Ovary (tissue), 9 donors: ENCODE measurements around the gene SEC24D. TPM values are rescaled to one million over a fixed set of nuclear protein-coding genes. Genes with fewer than 3 reads are reported as not detected.

Experiments used
- DNase-seq, 5 donors: peaks; one replicate each; pipeline ENCODE4 v3.0.0-alpha.2; 2019 to 2020
- H3K27ac ChIP-seq, 2 donors: fragments of 200-600 bp; one replicate each; pipeline versions ENCODE4 v1.5.1 to v1.8.0; 2019 to 2022
- H3K27me3 ChIP-seq: fragments of 200-600 bp; one replicate; pipeline ENCODE4 v1.8.0; 2022
- H3K36me3 ChIP-seq: fragments of 200-600 bp; sonication (generic); one replicate; pipeline ENCODE4 v1.5.1; 2019
- H3K4me1 ChIP-seq: one replicate; pipeline ENCODE4 v1.8.1; 2013; ENCODE audit warnings: mild to moderate bottlenecking, moderate library complexity; ENCODE audit not compliant: insufficient read depth
- H3K4me3 ChIP-seq: fragments of 200-600 bp; sonication (generic); one replicate; pipeline ENCODE4 v1.5.1; 2017
- H3K9me3 ChIP-seq, 2 donors: fragments of 200-600 bp in 1 of 2; sonication (generic) in 1 of 2; one replicate each; pipeline versions ENCODE4 v1.5.1 to v1.8.1; 2013 to 2019; ENCODE audit warnings: mild to moderate bottlenecking in 1 of 2, moderate library complexity in 1 of 2
- EP300 ChIP-seq: sonication (generic); formaldehyde crosslinking; IDR thresholded peaks from one replicate; pipeline ENCODE4 v1.6.1; 2017; ENCODE audit warnings: antibody characterized with exemption
- POLR2A ChIP-seq: fragments of 450-650 bp; IDR thresholded peaks from one replicate; pipeline ENCODE4 v1.6.1; 2017; ENCODE audit warnings: antibody characterized with exemption, mild to moderate bottlenecking, moderate library complexity
- whole genome bisulfite sequencing, 3 donors: extraction: QIAGEN DNeasy Blood & Tissue Kit in 1 of 3; methylation state at CpG; one replicate each; pipeline versions ENCODE4 v1.1.5 to v1.1.7; 2013 to 2017; 5-methylcytosine and 5-hydroxymethylcytosine counted together
- intact Hi-C, 4 donors: fragments of 100-400 bp; cut with DNase I; formaldehyde crosslinking; loops; one replicate each; pipeline versions ENCODE4 v1.11.0 to v1.15.1; 2022 to 2023
- polyA plus RNA-seq, 2 donors: library from polyadenylated mRNA; stranded (reverse); fragments of 200-250 nt in 1 of 2; fragments of 350-450 nt in 1 of 2; fragmentation: Illumina TruSeq in 1 of 2; extraction: RNeasy Lipid Tissue Mini Kit (QIAGEN cat#74804) in 1 of 2; gene quantifications; one replicate each; pipeline ENCODE4 v1.2.3, GENCODE V29; 2013 to 2014
- total RNA-seq, 7 donors: library from RNA; depleted of rRNA in 2 of 7; stranded (reverse); fragments of >200 nt in 2 of 7; fragmentation: NEBNext Ultra II Directional in 3 of 7; extraction: Animal tissue kit (Norgen Biotek cat#: 25700) in 3 of 7; gene quantifications; one replicate each; pipeline versions ENCODE4 v1.1.0 to v1.2.4, GENCODE V29; 2016 to 2023
- TF ChIP-seq, protein P1 (sequence below), 3 donors: fragments of 450-650 bp in 2 of 3; fragments of 200-600 bp in 1 of 3; IDR thresholded peaks; one replicate each; pipeline versions ENCODE4 v1.5.1 to v1.8.0; 2016 to 2022; ENCODE audit warnings: antibody characterized with exemption in 3 of 3, mild to moderate bottlenecking in 1 of 3
- donor health status: DM: no; HTN: no; CAD: no; lungs with moderate emphysema.
- donor health status: DM: no; HTN: no; CAD: no.
- donor health status: Bipolar disorder and iron deficiency.
- donor health status: DM: yes; HTN: yes; CAD: no.
- donor health status: DM: no; HTN: no; CAD: no.
- donor health status: DM: yes; HTN: yes; CAD: no.

Gene SEC24D
- total and polyA plus RNA-seq, 9 donors: 15.4 to 53.0 (median 39.0) TPM

DNA sequence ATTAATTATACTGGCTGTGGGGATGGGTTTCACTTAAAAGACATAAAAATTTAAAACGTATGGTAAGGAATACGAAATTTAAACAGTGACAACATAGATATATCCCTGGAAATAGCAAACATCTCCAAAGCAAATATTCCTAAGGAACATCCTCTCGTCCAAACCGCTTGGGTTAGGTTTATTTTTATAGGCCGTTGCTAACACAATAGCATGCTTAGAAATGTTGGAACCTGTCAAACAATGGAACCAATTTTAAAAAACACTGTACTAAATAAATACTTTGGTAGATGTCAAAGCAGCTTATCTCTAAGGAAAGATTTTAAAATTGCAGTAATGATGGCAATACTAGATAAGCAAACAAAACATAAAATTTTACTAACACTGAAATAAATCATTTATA, 45.4 kb downstream of the SEC24D start:
- no peaks in the 10 kb centered on the region for H3K27me3 ChIP-seq
- DNase-seq: no peak
- no peaks in the 10 kb centered on the region for H3K9me3 ChIP-seq
- no peaks in the 10 kb centered on the region for H3K36me3 ChIP-seq
- intact Hi-C loops: no loop called here
- no peak overlapping the region for H3K27ac ChIP-seq
- 72 to 76% (median 73%) methylated on average over 5 of the region's 5 CpGs for WGBS, 3 donors
- TF ChIP-seq, protein P1, sequence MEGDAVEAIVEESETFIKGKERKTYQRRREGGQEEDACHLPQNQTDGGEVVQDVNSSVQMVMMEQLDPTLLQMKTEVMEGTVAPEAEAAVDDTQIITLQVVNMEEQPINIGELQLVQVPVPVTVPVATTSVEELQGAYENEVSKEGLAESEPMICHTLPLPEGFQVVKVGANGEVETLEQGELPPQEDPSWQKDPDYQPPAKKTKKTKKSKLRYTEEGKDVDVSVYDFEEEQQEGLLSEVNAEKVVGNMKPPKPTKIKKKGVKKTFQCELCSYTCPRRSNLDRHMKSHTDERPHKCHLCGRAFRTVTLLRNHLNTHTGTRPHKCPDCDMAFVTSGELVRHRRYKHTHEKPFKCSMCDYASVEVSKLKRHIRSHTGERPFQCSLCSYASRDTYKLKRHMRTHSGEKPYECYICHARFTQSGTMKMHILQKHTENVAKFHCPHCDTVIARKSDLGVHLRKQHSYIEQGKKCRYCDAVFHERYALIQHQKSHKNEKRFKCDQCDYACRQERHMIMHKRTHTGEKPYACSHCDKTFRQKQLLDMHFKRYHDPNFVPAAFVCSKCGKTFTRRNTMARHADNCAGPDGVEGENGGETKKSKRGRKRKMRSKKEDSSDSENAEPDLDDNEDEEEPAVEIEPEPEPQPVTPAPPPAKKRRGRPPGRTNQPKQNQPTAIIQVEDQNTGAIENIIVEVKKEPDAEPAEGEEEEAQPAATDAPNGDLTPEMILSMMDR (IDR thresholded peaks at IDR 0.05): no peak
- no peak for TF ChIP-seq POLR2A
- TF ChIP-seq EP300: no peak
- no peak overlapping the region for H3K4me3 ChIP-seq
- H3K4me1 ChIP-seq: peaks cover 2% of the 10 kb centered on the region

DNA sequence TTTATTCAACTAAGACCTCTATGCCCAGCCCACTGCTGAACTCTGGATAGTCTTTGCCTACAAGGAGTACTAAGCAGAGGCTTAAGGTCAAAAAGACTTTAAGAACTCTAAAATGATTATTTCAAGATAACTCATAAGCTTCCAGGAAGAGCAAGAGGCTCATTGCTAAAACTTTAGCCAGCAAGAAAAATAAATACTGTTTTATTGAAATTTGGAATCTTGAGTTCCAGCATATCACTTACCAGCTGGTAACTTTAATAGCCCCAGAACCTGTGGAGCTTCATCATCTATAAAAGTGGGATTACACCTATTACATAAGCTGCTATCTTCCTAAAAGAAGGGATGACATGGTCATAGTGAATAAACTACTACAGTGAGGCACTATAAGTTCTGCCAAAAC, 47.0 kb downstream of the SEC24D start:
- no peak for TF ChIP-seq EP300
- TF ChIP-seq, protein P1 (IDR thresholded peaks at IDR 0.05): no peak
- TF ChIP-seq POLR2A: no peak
- Histone ChIP-seq H3K27ac (no peak overlapping the region), H3K4me1 (peaks cover 2% of the 10 kb centered on the region), H3K27me3 (no peaks in the 10 kb centered on the region), H3K9me3 (no peaks in the 10 kb centered on the region), H3K36me3 (no peaks in the 10 kb centered on the region), H3K4me3 (no peak overlapping the region)
- intact Hi-C loops: no loop called here
- DNase-seq: no peak

DNA sequence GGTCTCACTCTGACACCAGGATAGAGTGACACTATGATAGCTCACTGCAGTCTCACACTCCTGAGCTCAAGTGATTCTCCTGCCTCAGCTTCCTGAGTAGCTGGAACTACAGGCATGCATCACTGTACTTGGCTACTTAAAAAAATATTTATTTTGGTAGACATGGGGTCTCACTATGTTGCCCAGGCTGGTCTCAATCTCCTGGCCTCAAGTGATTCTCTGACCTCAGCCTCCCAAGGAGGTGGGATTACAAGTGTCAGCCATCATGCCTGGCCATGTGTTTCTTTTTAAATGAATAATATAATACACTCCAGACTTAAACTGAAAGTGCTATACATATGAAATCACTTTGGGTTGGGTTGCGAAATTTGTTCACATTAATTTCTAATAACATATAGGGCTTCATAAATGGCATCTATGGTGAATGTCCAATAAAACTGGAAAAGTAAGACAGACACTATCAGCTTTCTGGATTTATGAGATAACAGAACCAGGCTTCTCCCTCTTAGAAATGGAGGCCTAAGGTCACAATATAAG, 48.0 kb downstream of the SEC24D start:
- Histone ChIP-seq H3K4me3 (no peak overlapping the region), H3K36me3 (no peaks in the 10 kb centered on the region), H3K4me1 (peaks cover 2% of the 10 kb centered on the region), H3K27me3 (no peaks in the 10 kb centered on the region), H3K9me3 (no peaks in the 10 kb centered on the region), H3K27ac (no peak overlapping the region)
- DNase-seq: no peak
- intact Hi-C loops: no loop called here
- 98 to 100% (median 100%) methylated on average over 1 of the region's 1 CpG for WGBS, 3 donors
- TF ChIP-seq POLR2A (no peak), EP300 (no peak)
- TF ChIP-seq, protein P1 (IDR thresholded peaks at IDR 0.05): no peak

DNA sequence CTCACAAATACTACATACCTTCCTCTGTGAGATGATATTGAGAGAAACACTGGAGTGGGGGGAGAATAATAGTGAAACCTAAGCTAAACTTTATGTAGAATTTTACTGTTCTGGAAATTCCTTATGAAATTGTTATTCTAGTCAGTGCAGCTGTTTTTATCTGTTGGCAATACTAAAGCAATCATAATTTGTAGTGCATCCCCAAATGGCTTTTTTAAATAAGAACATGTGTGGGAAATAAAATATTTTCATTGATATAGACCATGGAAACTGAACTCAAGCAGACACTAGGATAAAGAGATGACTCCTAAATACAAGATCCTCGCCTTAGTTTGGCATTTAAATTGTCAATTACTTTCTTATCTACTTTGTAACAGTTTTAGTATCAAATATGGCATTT, 51.1 kb downstream of the SEC24D start:
- H3K27ac ChIP-seq: no peak overlapping the region
- WGBS, 3 donors: 26 to 55% (median 49%) methylated on average over 1 of the region's 1 CpG
- TF ChIP-seq POLR2A (no peak), EP300 (no peak)
- TF ChIP-seq, protein P1 (IDR thresholded peaks at IDR 0.05): no peak
- H3K27me3 ChIP-seq: no peaks in the 10 kb centered on the region
- no peaks in the 10 kb centered on the region for H3K36me3 ChIP-seq
- H3K9me3 ChIP-seq: no peaks in the 10 kb centered on the region
- intact Hi-C loops: no loop called here
- no peak overlapping the region for H3K4me3 ChIP-seq
- H3K4me1 ChIP-seq: peaks cover 2% of the 10 kb centered on the region
- DNase-seq: no peak
